OCI-LY7 (cell line): ENCODE measurements around the gene RAB6A.

Experiments
- CTCF ChIP-seq: fragments of 200-600 bp; sonication (generic); conservative IDR thresholded peaks from 2 replicates; pipeline ENCODE4 v1.5.1; 2014; ENCODE audit warnings: mild to moderate bottlenecking, antibody characterized with exemption, low read length, moderate library complexity, mixed read lengths
- EZH2phosphoT487 ChIP-seq: fragments of 200-600 bp; sonication (generic); IDR thresholded peaks from 2 replicates; pipeline ENCODE4 v1.6.1; 2018; ENCODE audit warnings: low read depth, borderline replicate concordance, mild to moderate bottlenecking, mixed run types, antibody characterized with exemption, low read length, moderate library complexity, mixed read lengths

GRCh38 chr11:73729594-73730206, 31.2 kb downstream of the RAB6A start:
- TF ChIP-seq CTCF, result peak; percentile 67
- TF ChIP-seq EZH2phosphoT487, result no peak
